ENCODE measurements around the gene GALR1.

Gene GALR1

DNA sequence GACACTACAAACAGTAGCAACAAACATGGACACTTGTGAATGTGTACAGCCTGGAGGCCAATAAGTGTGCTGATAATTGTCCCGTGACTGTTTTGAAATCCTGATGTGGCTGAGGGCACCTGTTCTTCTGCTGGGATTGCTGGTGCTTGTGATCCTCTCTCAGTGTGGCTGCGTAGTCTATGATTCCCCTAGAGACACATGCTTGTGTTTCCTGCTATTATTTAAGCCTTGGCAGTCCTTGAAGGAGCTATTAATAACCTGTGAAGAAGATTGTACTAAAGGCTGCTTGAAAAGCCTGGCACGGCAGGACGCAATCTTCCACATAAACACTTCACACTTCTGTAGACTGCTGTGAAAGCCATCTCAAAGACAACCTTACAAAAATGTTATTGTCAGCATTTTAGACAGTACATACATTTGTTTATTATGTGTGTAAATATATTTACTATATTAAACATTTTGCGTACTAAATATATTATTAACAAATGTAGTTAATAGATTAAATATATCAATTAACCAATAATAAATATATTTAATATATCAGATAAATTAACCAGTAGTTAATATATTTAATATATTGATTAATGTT lies 71.4 kb downstream of the GALR1 start:
- DNase-seq (ENCODE audit: low read depth in 2 of 2, low spot score in 1 of 2): no peak

DNA sequence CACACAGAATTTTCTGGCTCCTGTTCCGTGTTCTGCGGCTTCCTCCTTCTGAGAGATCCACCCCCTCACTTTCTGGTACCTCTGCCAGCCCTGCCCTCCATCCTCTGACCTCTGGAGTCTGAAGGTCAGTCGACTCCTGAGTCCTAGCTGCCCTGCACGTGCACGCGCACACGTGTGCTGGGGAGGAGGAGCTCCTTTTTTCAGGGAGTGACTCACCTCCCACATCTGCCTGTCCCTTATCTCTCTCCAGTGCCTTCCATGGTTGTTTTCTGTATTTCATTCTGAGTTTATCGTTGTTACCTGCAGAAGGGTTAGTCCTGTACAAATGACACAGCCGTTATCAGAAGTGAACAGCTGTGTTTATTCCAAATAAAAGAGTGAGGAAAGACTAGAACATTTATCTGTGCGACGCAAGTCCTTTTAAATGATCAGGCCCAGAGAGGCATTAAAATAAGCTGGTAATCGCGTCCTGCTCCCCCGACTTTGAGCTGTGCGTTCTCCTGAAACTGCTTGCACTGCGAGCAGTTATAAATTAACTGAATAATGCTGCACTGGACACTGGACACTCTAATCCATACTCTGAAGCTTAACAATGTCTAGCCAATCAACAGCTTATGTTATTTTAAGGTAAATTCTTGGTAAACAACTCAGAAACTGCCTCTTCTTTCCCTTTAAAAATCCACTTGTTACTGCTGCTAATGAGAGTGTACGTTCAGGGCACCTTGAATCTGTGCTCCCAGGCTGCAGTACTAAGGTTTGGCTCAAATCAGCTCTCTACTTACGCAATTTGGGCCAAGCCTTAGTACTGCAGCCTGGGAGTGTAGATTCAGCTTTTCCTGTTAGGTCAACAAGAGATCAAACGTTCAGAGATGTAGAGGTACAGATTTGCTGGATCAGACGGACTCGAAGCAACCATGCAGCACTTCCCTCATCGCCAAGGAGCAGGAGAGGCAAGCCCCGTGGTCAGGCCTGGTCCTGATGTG lies 72.5 kb downstream of the GALR1 start:
- DNase-seq (ENCODE audit: low read depth in 2 of 2, low spot score in 1 of 2): no peak

DNA sequence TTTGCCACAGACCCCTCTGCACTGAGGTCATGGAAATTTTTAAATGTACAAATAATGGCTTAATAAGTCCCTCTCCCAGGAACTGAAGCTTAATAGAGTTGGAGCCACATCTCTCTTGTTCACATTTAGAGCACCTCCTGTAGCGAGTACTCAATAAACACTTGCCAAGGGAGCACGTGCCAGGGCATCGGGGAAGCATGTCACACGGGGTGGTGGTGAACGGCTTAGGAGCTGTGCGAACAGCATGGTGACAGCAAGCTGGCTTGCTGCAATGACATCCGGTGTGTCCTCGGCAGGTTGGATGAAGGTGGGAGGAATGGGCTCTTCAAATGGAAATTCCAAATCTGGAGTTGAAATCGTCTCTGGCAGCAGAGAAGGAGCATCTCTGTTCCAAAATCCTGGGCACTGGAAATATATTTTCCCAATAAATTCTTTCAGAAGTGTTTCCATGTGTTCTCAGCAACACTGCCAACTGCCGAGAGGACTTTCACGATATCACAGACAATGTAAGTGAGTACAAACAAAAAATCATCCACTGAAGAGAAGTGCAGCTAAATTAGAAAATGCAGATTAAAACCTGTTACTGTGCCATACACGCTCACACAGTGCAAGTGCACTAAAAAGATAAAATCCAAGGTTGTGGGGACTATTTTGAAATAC lies 74.1 kb downstream of the GALR1 start:
- no peak for DNase-seq (ENCODE audit: low read depth in 2 of 2, low spot score in 1 of 2)
